ENCODE measurements around the gene SPNS3.
A peak's percentile ranks its signal among the peaks of the same experiment; 100 is the strongest.

The SPNS3 gene

GRCh38 chr17:4487820-4488716 lies 54.3 kb downstream of the SPNS3 start:
- DNase-seq (ENCODE audit: low spot score): no peak

GRCh38 chr17:4488989-4489595 lies 55.4 kb downstream of the SPNS3 start:
- DNase-seq (ENCODE audit: low spot score): no peak

GRCh38 chr17:4490109-4490591 lies 56.4 kb downstream of the SPNS3 start:
- DNase-seq (ENCODE audit: low spot score): no peak

- no peak for DNase-seq (ENCODE audit: low spot score)
These were observed 56.9 kb downstream of the SPNS3 start for GRCh38 chr17:4490637-4491061.

GRCh38 chr17:4492721-4493561 lies 59.2 kb downstream of the SPNS3 start:
- no peak for DNase-seq (ENCODE audit: low spot score)

- peak; percentile 71 for DNase-seq (ENCODE audit: low spot score)
These were observed 63.5 kb downstream of the SPNS3 start for GRCh38 chr17:4497101-4497824.

- DNase-seq (ENCODE audit: low spot score): peak; percentile 92
These were observed 65.0 kb downstream of the SPNS3 start, which contains the start of gene SPNS2 for GRCh38 chr17:4498461-4499397. TSS of gene SPNS2 (plus strand) at chr17:4498881. CDS start at chr17:4499048, 167 bp downstream.

- no peak for DNase-seq (ENCODE audit: low spot score)
These were observed 65.9 kb downstream of the SPNS3 start for GRCh38 chr17:4499431-4500190.

- no peak for DNase-seq (ENCODE audit: low spot score)
These were observed 66.4 kb downstream of the SPNS3 start for GRCh38 chr17:4500191-4500571.

GRCh38 chr17:4501295-4501949 lies 67.7 kb downstream of the SPNS3 start:
- DNase-seq (ENCODE audit: low spot score): no peak

- DNase-seq (ENCODE audit: low spot score): no peak
These were observed 68.9 kb downstream of the SPNS3 start for GRCh38 chr17:4502466-4503154.

GRCh38 chr17:4503283-4504025 lies 69.7 kb downstream of the SPNS3 start:
- DNase-seq (ENCODE audit: low spot score): no peak

- DNase-seq (ENCODE audit: low spot score): no peak
These were observed 70.4 kb downstream of the SPNS3 start for GRCh38 chr17:4504188-4504587.

- no peak for DNase-seq (ENCODE audit: low spot score)
These were observed 71.4 kb downstream of the SPNS3 start for GRCh38 chr17:4505187-4505586.

- DNase-seq (ENCODE audit: low spot score): no peak
These were observed 72.6 kb downstream of the SPNS3 start for GRCh38 chr17:4506175-4506813.

- no peak for DNase-seq (ENCODE audit: low spot score)
These were observed 73.2 kb downstream of the SPNS3 start for GRCh38 chr17:4506892-4507291.
